ENCODE measurements around the gene DNHD1. TPM values are rescaled to one million over a fixed set of nuclear protein-coding genes. Genes with fewer than 3 reads are reported as not detected.
A peak's percentile ranks its signal among the peaks of the same experiment; 100 is the strongest.

Gene DNHD1
- total RNA-seq, 1 donor from 2014 or later = 7.8 TPM

DNA sequence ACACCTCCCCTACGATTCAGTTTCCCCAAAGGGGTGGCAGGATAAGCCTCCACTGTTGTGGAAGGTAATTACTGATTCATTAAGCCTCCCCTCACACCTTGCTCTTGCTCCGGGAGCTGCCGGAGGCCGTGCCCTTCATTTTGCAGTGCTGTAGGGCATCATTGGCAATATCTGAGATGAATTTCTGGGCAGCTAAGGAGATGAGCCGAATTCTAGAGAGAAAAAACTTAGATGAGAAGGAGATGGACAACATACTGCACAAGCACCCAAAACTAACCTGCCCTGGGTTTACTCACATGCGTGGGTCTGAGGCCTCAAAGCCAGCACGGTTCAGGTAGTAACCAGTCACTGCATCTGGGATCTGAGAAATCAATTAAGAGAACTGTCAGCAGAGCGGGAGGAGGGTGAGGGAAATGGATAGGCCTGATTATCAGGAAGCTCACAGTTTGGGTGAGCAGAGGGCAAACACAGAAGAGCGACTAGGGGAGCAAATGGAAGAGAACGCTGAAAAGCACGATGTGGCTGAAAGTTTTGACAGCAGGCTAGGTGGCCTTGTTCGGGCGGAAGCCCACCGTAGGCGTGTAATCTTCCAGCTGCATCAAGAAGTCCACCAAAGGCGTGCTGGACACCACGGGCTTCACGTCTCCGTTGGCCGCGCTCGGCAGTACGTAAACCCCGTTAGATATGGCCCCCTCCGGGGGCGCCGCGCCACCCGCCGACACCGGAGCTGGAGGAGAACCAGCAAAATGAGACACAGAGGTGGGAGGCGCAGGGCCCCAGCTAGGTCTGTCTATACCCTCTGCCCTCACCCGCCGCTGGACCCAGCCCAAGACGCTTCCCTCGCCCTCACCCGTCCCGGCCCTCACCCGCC, 114.2 kb downstream of the DNHD1 start:
- DNase-seq (ENCODE audit: low read depth) = peak; percentile 38

DNA sequence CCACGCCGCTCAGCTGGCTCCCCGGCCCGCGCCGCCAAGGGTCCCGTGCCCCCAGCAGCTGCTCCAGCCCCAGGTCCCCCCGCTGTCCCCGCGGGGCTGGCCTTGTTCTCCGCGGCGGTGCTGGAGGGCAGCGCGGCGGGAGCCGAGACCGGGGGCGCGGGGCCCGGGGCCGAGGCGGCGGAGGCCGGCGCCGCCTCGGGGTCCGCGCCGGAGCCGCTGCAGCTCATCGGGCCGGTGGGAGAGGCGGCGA, 114.8 kb downstream of the DNHD1 start:
- no peak for DNase-seq (ENCODE audit: low read depth)

DNA sequence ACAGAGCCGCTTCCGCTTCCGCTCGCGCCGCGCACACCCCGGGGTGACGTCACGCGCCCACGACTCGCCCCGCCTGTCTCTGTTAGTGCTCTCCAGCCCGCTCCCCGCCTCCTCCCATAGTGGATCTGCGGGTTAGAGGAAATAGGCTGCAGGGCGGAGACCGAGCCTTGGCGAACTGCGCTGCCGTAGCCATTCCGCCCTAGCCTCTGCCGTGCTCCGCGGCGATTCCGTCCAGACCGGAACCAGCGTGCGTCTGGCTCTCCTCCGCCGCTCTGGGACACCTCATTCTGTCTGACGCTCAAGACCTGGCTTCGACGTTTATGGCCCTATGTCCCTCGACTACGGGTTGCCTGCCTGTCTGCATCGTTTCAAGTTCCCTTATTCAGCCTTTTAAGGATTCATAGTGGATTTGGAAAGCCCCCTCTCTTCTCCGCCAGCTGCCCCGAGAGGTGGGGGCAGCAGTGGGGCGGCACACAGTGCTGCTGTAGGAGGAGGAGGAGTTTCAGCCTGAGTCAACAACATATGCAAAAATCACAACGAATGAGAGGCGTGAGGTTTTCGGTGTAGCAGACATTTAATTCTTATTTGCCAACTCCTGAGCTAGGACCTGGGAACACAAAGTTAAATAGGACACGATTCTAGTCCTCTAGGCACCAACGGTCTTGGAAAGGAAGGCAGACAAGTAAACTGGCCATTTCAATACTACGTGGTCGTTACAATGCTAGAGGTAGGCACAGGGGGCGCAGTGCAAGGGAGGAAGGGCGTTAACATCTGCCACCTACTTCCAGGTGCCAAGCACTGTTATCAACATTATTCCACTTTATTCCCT, 115.3 kb downstream of the DNHD1 start, which contains the start of gene TAF10:
Gene TAF10 (minus strand): TSS at position 4 of the 829 bp plus-strand sequence. CDS start 27 bp downstream, outside the sequence.
- DNase-seq (ENCODE audit: low read depth) = peak; percentile 96

DNA sequence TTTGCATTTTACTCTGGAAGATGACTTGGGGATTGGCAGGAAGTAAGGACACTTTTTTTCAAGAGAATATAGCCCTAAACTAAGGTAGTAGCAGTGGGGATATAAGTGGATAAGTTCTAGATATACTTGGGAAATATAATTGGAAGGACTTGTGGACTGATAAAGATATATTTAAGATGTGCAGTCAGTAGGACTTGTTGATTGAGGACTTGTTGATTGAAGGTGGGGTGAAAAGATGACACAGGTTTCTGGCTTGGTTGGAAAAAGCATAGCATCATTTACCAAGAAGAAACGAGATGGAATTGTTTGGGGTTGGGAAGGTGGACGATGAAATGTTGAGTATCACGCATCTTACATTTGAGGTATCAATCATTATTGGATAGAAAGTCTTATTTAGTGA, 116.4 kb downstream of the DNHD1 start:
- DNase-seq (ENCODE audit: low read depth) = no peak

DNA sequence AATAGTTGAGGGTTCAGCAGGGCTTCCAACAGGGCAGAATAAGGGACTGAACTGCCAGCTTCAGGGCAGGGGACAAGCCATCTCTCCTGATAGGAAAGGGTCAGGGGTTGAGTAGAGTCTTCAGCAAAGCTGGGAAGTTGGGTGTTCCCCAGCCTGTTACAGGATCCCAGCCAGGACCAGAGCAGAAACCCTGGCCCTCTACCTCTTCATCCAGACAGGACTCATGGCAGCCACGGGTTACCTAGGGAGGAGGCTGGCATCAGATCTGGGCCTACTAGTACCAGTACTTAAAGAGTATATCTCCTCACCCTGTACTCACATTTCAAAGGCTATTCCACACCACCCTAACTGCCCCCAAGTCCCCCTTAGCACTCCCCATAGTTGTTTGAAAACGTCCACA, 117.4 kb downstream of the DNHD1 start:
- no peak for DNase-seq (ENCODE audit: low read depth)

DNA sequence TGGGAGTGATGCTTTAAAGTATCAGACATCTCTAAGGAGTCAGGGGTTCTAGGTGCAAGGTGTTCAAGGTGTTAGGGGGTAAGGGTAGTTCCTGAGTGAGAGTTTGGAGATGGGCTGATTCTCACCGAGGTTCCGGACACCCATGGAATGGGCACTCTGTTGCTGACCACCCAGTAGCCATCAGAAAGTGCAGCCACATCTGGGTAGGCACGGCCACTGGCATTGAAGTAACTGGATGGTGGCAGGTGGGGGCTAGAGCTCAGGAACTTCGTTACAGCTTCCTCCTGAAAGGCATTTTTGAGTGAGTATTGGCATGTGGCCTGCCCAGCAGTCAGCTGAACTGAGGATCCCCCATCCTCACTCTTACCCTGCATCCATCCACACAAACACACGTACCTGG, 118.0 kb downstream of the DNHD1 start:
- no peak for DNase-seq (ENCODE audit: low read depth)

DNA sequence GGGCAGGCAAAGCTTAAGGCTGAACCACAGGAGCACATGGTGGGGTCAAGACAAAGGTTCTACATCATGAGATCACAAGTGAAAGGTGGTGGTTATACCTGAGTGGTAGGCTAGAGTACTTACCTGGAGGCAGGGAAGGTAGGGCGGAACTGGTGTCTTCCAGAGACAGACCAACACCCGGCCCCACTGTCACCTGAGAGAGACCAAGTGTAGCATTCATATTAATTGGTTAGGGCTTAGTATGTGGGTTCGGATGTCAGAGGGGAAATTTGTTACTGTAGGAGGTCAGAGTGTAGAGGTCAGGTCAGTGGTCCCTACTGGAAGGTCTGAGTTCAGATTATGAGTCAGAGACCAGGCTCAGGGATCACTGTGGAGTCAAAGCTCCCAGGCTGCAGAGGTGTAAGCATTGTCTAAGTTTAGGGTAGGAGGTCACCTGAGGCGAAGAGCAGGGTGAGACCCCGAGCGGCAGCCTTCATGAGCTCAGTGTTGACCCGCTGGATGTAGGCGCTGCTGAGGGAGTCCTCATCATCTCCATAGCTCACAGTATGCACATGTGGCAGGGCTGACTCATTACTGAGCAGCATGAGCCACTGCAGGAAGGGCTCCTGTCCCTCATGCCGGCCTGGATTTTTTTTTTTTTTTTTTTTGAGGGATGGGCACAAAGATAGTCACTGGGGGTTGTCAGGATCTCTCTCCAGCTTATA, 119.0 kb downstream of the DNHD1 start:
- no peak for DNase-seq (ENCODE audit: low read depth)

DNA sequence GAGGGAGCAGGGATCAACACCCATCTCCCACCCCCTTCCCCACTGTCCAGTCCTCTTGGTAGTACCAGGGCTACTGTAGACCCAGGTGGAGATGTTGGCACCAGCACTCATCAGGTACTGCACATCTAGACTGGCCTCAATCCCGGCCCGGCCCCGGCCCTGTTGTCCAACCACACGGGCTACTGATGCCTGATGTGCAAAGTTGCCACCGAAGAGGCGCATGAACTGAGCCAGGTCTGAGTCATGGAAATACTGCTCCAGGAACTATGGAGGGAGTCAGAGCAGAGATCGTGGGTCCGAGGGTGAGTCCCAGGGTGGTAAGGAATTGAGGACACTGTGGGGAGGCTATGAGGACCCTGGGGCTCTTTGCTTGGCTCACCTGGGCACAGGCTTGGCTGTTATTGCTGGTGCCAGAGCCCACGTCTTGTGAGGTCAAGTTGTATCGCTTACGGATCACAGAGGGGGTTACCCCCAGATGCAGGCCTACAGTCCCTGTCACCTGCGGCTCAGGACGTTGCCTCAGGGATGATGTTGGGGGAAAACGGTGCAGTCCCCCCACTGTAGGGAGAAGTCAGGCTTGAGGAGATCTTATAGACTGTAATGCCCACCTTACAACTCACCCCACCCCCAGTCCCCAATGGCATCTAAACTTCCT, 119.6 kb downstream of the DNHD1 start:
- no peak for DNase-seq (ENCODE audit: low read depth)

DNA sequence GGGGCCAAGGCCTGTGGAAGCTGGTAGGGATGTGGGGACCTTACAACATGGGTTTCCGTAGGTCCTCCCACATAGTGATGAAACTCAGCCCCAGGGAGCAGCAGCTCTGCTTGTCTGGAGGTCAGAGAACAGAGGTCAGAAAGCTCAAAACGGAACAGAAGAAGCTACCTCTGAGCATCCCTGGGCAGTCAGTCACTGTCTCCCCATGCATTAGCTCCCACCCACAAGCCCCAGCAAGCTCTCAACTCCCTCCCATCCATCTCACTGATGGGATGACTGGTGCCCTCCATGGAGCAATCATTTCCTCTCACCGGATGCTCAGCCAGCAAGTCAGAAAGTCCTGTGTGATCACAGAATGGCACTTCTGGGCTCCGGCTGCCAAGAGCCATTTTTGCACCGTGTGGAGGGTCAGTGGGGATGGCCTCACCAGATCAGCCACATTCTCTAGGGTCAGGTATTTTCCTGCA, 120.3 kb downstream of the DNHD1 start:
- no peak for DNase-seq (ENCODE audit: low read depth)

DNA sequence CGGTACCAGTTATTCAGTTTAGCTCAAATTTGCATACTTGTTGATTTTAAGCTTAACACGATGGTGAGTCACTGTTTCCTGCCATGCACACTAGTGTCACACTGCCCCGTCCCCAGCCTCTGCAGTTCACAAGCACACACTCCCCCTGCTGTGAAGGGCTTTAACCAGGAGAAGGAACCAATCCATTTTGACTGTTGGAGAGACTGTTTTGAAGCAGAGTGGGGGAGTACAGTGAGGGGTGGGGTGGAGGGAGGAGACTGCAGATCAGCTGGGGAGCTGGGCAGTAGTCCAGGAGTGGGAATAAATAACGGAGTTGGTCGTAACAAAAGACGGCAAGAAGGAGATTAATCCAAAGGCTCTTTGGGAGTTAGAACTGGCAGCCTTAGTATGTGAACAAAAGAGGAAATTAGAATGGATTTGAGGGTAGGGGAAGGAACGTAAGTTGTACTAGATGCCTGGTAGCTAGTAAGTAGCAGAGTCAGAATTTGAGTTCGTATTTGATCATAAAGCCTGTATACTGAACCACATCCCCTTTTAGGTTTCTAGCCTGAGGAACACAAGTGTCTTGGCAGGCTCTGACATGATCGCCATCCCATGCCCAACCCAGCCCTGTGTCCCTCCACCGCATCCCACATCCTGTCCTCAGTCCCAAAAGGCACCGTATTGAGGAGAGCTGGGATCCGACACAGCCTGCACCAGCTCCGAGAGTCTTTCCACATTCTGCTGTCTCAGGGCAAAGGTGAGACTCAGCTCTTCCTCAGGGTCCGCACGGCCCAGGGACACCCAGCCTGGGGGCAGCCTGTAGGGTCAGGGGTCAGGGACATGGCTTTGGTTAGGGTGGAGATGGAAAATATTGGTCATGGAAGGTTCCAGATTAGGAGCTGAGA, 121.3 kb downstream of the DNHD1 start:
- DNase-seq (ENCODE audit: low read depth) = peak; percentile 69

DNA sequence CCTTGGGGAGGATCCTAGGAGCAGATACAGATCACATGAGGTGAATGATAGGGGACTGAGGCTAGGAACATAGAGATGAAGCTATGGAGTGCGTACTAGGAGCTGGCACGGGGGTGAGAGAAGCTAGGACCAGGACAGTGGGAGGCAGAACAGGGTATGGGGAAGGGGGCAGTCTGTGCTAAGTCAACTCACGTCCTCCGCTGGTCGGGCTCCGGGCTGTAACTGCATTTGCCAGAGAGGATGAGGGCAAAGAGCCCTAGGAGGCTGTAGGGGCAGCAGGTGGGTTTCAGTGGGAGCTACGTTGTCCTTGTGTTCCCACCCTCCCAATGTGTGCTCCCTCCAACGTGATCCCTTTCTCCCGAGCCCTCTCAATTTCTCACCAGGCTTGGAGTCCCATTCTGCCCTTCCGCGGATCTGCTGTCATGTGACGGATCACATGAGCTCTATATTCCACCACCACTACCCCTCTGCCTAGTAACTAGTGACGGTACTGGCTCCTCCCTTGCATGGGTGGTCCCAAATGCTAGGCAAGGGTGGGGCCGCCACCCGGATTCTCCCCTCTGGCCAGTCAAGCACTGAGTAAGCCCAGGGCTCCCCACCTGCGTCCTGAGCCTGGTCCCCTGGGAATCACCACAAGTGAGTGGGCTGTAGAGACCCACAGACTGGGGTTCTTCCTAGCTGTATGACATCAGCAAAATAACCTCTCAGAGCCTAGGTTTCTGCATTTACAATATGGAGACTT, 122.1 kb downstream of the DNHD1 start, which contains the start of gene TPP1:
Gene TPP1 (minus strand): TSS at position 419 of the 742 bp plus-strand sequence. CDS start 22 bp downstream, at position 397.
- peak; percentile 97 for DNase-seq (ENCODE audit: low read depth)

DNA sequence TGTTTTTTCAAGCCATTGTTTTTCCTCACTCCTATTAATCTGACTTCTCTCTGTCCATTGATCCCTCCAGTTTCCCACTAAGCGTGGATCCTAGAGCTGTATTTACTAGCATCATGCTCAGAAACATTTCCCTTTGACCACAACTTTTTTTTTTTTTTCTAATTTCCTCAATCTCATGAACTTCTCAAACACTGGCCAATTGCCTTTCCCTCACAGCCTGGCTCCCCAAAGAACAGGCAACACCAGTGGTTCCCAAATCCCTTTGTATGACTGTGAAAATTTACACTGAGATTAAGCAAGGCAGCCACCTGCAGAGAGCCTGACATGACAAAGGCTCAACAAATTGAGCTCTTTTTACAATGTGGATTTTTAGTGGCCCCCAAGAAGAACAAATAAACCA, 123.6 kb downstream of the DNHD1 start:
- DNase-seq (ENCODE audit: low read depth) = no peak

Other genes starting within 250 kb of the DNHD1 start
- not detected in 2 replicates for gene CCKBR, start 237.4 kb upstream of the DNHD1 start, total RNA-seq
- gene CAVIN3, start 176.8 kb upstream of the DNHD1 start, total RNA-seq = 124 and 168 TPM in 2 replicates
- 86.0 and 92.6 TPM in 2 replicates for gene SMPD1, start 106.8 kb upstream of the DNHD1 start, total RNA-seq
- gene APBB1, start 78.2 kb upstream of the DNHD1 start, total RNA-seq = 16.4 and 18.4 TPM in 2 replicates
- not detected in 2 replicates for gene HPX, start 56.3 kb upstream of the DNHD1 start, total RNA-seq
- gene TRIM3, start 23.3 kb upstream of the DNHD1 start, total RNA-seq = 17.7 and 28.2 TPM in 2 replicates
- 37.9 and 47.1 TPM in 2 replicates for gene ARFIP2, start 15.9 kb upstream of the DNHD1 start, total RNA-seq
- gene TIMM10B, start 15.8 kb upstream of the DNHD1 start, total RNA-seq = 31.5 and 35.3 TPM in 2 replicates
- 14.6 and 22.4 TPM in 2 replicates for gene RRP8, start 106.3 kb downstream of the DNHD1 start, total RNA-seq
- gene ILK, start 106.5 kb downstream of the DNHD1 start, total RNA-seq = 139 and 165 TPM in 2 replicates
- gene TAF10, start 114.9 kb downstream of the DNHD1 start, total RNA-seq = 84.2 and 145 TPM in 2 replicates
- 55.4 and 60.0 TPM in 2 replicates for gene TPP1, start 122.1 kb downstream of the DNHD1 start, total RNA-seq
- gene DCHS1, start 158.5 kb downstream of the DNHD1 start, total RNA-seq = 0.73 and 0.78 TPM in 2 replicates
- 48.7 and 88.0 TPM in 2 replicates for gene MRPL17, start 186.1 kb downstream of the DNHD1 start, total RNA-seq